NCI-H1694 treated with DMSO at 0.1 percent for 48 hours (cell line): ENCODE measurements around the gene RAB27A.
"Not testable (repeated sequence)": the region's sequence is repeated elsewhere in the genome, so short reads cannot be mapped to it uniquely, and the experiment has no call there.

Experiments
- DNase-seq: peaks from one replicate; lab custom pipeline; 2025; lab: John Stamatoyannopoulos, UW

RAB27A gene

DNA sequence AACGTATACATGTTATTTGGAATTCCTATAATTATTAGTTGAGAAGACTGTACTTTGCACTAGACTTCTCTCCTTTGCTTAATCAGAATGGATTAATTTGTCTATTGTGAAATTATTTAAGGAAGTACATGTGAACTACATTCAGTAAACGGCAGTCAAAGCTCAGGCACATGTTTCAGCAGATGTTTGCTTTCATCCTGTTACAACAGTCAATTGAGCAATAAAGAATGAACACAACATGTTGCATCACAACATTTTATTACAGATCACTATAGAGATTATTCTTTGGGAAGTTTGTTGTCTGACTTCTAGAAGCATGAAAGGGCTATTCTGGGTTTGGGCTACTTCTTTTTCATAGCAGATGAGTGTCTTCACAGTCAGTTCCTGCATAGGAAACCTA, 39.2 kb downstream of the RAB27A start:
- DNase-seq: peak; percentile 13

- DNase-seq: not testable (repeated sequence)
Observed at GRCh38 chr15:55249885-55250284, 39.7 kb downstream of the RAB27A start.

DNA sequence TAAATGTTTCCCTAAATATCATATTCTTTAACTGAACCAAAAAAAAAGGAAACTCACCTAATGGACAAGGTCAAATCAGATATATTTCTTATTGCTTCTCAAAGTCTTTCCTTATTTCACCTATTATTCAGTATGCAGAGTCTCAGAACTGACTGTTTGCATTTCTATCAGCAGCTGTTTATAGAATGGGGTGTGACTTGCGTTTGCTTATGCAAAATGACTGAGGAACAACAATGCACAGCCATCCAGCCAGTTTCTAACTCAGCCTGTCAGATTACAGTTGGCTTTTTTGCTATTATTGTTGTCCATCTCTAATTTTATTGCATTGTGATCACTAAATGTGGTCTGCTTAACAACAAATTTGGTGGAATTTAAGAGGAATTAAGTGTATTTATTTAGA, 40.7 kb downstream of the RAB27A start:
- DNase-seq: no peak

GRCh38 chr15:55247766-55248427, 41.7 kb downstream of the RAB27A start:
- no peak for DNase-seq

DNA sequence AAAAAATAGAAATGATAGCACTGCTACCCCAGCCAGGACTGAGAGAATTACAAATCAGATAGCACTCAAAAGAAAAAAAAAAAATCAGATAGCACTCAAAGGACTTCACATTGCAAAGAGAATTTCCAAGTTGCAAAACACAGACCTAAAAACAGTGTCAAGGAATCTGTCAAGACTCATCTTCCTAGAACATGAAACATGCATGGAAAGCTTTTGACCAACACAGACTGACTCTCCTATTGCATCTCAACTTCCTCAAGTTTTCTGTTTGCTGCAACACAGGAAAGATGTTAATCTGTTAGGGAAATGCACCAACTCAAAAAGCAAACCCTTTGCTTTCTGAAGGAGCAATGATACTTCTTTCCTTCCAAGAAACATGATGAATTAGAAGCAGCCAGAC, 42.3 kb downstream of the RAB27A start:
- DNase-seq: no peak

DNA sequence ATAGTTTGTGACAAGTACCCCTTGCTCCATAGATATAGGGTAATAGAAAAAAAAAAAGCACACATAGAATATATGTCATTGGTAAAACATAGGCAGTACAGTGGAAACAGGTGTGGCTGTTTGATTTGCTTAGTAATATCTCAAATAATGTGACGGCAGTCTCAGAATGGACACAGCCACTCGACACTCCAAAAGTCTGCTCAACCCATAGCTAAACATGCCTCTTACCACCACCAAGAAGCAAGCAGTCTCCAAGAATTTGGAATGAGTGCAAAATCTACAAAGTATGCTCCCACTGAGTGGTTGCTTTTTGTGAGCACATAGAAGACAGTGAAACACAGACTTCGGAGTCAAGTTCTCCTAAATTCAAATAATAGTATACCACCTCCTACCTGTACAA, 43.0 kb downstream of the RAB27A start:
- no peak for DNase-seq

GRCh38 chr15:55245059-55245458, 44.6 kb downstream of the RAB27A start:
- DNase-seq: no peak

DNA sequence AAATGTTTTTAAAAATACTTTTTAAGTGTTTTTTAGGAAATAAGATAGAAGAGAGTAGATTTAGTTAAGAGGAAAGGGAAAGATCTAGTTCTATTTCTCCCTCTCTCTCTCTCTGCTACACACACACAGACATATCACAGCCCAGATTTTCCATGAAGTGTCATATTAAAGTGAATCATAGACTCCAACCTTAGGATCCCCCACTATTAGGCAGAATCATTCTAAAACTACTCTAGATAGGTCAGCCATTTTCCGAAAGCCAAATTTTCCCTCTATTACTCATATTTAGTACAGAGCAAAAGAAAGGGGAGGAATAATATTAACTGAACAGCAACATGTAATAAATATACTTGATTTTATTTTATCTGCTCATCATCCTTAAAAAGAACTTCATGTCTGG, 47.7 kb downstream of the RAB27A start:
- DNase-seq: no peak

DNA sequence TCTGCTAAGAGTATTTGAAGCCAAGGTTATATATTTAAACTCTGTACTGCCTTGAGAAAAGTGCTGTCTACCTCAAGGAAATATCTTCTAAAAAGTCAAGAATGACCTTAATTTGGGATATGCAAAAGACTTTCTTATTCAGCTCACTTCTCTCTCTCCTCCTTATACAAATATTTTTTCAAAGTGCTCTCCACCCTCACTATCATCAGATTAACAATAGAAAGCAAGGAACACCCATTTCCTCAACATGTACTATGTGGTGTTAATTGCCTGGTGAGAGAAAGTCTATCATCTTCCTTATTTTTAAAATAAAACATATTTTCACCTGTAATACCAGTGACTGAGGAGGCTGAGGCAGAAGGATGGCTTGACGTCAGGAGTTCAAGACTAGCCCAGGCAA, 48.4 kb downstream of the RAB27A start:
- DNase-seq: no peak

DNA sequence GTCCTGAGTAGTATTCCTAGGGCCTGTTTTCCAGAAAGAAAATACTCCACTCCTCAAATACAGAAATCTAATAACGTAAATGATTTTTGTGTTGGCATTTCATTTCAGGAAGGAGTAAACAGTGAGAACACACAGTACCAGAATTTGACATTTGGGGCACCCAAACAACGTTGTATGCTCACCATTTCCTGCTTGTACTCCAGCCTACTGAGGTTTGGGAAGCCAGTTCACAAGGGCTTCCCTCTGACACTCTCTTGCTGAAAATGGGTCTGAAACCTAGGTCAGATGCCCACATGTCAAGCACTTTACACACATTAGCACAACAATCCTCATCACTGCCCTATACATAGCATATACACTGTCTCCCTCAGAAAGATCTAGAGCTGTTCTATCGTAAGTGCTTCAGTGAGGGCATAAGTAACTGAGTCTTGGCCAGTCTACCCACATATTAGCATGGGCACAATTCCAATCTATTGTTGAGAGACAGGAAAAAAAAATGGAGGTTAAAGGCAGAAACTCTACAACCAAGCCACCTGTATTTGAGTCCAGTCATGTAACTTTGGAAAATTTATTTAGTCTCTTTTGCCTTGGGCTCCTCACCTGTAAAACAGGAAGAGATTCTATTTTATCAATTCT, 49.4 kb downstream of the RAB27A start:
- DNase-seq: no peak

DNA sequence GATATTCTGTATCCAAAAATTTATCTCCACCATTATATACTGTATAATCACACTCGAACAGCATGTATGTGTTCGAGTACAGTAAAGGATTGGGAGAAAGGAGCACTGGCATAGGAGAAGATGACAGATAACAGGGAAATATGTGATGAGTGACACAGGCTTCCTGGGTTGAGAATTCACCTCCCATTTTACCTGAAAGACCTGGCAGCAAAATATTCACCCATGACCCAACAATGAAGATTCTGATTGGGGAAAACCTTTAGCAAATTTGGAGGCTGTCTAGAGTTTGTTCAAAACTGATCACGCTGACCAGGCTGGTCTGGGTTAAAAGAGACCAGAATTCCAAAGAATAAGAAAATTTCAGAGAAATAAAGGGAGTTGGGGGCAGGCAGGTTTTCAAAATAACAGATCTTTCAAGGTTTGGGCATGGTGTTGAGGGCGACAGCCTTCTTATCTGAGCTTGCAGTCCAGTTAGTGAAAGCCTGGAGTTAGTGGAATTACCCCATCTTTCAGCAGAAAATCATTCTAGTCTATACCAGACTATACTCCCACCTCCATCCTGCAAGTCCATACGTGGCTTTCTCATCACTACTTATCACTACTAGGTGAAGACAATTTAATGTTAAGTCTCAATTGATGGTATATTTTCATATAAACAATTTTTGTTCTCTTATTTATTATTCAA, 50.0 kb downstream of the RAB27A start:
- no peak for DNase-seq

DNA sequence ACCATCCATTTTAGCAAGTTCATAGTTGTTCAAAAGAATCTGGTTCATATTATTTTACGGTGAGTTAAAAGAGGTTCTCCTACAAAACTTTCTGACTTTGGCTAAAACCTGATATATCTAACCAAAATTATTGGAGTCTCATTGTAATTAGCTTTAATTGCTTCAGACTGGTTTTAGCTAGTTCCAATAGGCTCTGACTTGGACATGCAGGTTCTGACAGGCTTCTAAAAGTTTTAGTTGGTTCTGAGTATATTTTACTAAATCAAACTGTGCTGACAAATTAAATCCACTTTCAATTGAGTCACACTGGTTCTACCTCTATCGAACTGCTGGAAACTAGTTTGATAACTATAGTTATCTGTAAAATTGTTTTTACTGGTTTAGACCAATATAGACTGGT, 50.7 kb downstream of the RAB27A start:
- DNase-seq: no peak

DNA sequence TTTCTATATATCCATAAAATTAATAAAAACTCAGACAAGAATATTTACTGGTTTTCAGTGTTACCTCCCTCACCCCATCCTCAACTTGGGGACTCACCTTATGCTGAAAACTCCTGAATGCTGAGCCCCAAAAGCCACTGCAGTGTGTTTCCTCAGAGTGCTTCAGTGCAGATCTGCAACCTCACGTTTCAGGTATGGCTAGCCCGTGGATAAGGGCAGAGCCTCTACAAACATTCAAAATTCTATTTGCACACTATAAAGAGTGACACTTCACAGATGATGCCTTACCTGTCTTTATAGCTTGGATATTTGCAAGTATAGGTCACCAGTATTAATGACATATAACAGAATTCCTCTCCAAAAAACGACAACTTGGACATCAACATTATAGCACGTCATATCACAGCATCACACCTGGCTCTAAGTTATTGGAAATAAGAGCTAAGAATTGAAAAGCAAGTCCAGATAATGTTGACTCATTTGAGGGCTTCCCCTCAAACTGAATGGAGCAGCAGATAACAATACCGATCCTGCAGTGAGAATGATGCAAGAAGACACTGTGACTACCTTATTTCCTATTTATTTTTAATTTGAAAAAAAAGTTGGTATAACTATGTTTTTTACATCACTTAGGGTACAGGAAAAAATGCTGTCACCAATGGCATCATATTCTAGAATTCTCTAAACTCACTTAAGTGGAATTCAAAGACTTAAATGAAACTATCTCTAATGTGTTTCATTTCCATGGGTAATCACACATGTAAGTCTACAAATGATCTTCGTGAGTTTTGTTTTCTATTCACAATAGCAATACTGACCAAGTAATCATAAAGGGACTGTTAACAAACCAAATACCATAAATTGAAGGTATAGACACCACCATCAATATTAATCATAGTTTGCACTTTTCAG, 52.1 kb downstream of the RAB27A start:
- DNase-seq: no peak

DNA sequence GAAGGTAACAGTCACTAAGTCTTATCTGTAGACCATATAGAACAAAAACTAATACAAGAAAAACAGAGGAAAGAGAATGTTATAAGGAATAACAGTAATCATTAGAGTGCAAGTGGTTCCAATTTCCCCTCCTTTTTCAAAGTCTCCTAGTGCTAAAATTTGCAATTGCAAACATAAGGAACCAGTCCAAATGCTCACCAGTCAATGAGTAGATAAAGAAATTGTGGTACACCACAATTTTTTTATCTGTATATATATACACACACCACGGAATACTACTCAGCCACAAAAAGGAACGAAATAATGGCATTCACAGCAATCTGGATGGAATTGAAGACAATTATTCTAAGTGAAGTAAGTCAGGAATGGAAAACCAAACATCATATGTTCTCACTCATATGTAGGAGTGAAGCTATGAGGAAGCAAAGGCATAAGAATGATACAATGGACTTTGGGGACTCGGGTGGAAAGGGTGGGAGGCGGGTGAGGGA, 54.0 kb downstream of the RAB27A start:
- no peak for DNase-seq

DNA sequence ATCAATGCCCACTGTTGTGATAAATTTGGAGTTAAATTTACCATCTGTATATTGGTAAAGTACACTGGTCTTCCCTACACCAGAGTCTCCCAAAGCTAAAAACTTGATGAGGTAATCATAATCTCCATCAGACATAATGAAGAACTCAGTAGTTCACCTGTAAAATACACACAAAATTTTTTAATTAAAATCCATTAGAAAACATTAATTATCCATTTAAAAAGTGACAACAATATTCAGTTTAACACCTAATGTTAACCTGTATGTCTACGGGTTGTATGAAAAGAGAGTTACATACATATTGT, 54.9 kb downstream of the RAB27A start:
- DNase-seq: no peak

GRCh38 chr15:55234104-55234799, 55.4 kb downstream of the RAB27A start:
- DNase-seq: no peak

- DNase-seq: no peak
Observed at GRCh38 chr15:55231455-55231854, 58.2 kb downstream of the RAB27A start.

GRCh38 chr15:55230953-55231352, 58.7 kb downstream of the RAB27A start:
- DNase-seq: no peak

DNA sequence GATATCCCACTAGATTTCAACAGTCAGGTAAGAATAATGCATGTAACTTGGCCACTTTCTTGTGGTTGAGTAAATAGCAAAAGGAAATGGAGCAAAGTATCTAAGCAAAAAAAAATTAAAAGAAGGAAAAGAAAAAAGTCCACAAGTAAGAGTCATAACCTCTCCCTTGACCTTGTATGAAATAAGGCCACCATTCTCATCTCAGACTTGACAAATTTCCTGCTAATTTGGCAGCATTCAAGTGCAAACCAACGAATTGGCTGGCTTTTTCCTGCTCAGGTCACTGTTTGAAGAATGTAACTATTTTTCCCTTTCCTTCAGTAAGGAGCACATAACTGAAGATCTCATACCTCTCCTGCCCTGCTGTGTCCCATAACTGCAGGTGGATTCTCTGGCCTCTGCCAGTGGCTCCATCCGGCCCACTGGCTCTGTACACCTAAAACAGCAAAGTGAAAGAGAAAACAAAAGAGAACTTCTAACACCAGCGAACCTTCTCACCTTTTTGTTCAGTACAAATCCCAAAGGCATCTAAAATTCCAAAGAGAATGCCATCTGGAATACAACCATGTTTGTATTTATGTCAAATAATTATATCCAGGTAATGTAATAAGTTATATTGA, 59.5 kb downstream of the RAB27A start:
- DNase-seq: no peak

DNA sequence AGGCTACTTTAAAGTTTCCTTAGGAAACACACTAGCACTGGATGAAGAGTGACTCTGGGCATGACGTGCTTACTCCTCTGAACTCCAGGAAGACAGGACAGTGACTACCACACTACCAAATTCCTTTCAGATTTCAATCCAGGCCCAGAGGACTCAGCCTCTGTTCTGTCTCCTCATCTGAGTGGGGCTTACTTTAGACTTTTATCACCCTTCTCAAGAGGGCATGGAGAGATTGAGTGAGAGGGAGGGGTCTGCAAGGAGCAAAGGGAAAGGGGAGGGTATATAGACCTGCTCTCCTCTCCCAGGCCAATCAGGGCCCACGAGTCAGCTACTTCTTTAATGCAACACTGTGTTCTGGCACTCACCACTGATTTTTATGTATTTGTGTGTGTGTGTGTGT, 63.5 kb downstream of the RAB27A start:
- DNase-seq: no peak

DNA sequence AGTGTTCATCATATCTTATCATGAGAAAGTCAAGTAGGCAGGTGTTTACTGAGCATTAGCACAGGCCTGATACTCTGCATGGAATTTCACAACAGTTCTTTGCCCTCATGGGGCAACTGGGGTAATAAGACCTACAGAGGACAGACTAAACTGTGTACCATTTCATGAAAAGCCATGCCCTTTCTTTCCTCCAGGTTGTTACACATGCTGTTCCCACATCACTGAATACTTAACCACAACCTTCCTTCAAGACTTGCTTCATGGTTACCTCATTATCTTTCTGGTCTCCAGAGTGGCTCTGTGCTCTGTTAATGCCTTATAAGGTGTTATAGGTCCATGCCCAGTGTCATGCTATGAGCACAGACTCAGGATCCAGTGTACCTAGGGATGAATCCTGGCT, 64.7 kb downstream of the RAB27A start:
- DNase-seq: no peak
